Measurements from ENCODE around the gene SPDYE6.
"Not testable (repeated sequence)": the region's sequence is repeated elsewhere in the genome, so short reads cannot be mapped to it uniquely, and the experiment has no call there.

The SPDYE6 gene

GRCh38 chr7:102317231-102318059 lies 38.8 kb downstream of the SPDYE6 start:
- DNase-seq = no peak

- DNase-seq = no peak
Measured at GRCh38 chr7:102313997-102314780, 42.1 kb downstream of the SPDYE6 start.

- DNase-seq = no peak
Measured at GRCh38 chr7:102312317-102312716, 43.9 kb downstream of the SPDYE6 start.

- DNase-seq = peak in 25 of 51 donors; percentile 6 to 76 (median 40)
Measured at GRCh38 chr7:102310414-102310815, 45.8 kb downstream of the SPDYE6 start.

- DNase-seq = peak in 36 of 51 donors; percentile 14 to 87 (median 52)
Measured at GRCh38 chr7:102306916-102307677, 49.1 kb downstream of the SPDYE6 start.

GRCh38 chr7:102305414-102306268 lies 50.6 kb downstream of the SPDYE6 start:
- no peak for DNase-seq

- peak in 6 of 51 donors; percentile 16 to 55 (median 32) for DNase-seq
Measured at GRCh38 chr7:102304668-102305067, 51.6 kb downstream of the SPDYE6 start.

GRCh38 chr7:102303669-102304422 lies 52.4 kb downstream of the SPDYE6 start:
- DNase-seq = no peak

- peak in 1 of 51 donors; percentile 47 for DNase-seq
Measured at GRCh38 chr7:102302025-102302424, 54.2 kb downstream of the SPDYE6 start.

- not testable (repeated sequence) for DNase-seq
Measured at GRCh38 chr7:102301367-102301766, 54.9 kb downstream of the SPDYE6 start.

- peak in 2 of 51 donors; percentile 8 to 22 for DNase-seq
Measured at GRCh38 chr7:102300643-102301221, 55.5 kb downstream of the SPDYE6 start.

- no peak for DNase-seq
Measured at GRCh38 chr7:102297487-102298218, 58.6 kb downstream of the SPDYE6 start.

- no peak for DNase-seq
Measured at GRCh38 chr7:102296514-102296913, 59.7 kb downstream of the SPDYE6 start.

- DNase-seq = no peak
Measured at GRCh38 chr7:102296179-102296438, 60.1 kb downstream of the SPDYE6 start.

Measured in hypothalamus (tissue), 51 donors.